HepG2 (cell line): ENCODE data around the gene DTNB. TPM values are rescaled to one million over a fixed set of nuclear protein-coding genes. Genes with fewer than 3 reads are reported as not detected.

Experiments used
- FOXA1 ChIP-seq, 2 experiments: fragments of 450-650 bp in 1 of 2; sonication (generic) in 1 of 2; formaldehyde crosslinking in 1 of 2; IDR thresholded peaks; 2 replicates each; pipeline versions ENCODE4 v1.4.0 to v1.6.1; 2016 to 2020; ENCODE audit warnings: missing genetic modification reagents in 1 of 2
- GATAD2A ChIP-seq: IDR thresholded peaks from 2 replicates; pipeline ENCODE4 v1.6.1; 2016
- GPN1 ChIP-seq: sonication (generic); formaldehyde crosslinking; IDR thresholded peaks from 2 replicates; pipeline ENCODE4 v1.5.1; 2020; ENCODE audit warnings: missing genetic modification reagents, borderline replicate concordance
- HNF4A ChIP-seq: sonication (generic); formaldehyde crosslinking; IDR thresholded peaks from 2 replicates; pipeline ENCODE4 v1.4.0; 2020; ENCODE audit warnings: missing genetic modification reagents
- MAZ ChIP-seq, 2 experiments: sonication (generic) in 1 of 2; formaldehyde crosslinking in 1 of 2; IDR thresholded peaks; 2 replicates each; pipeline versions ENCODE4 v1.5.0 to v1.6.1; 2012 to 2020; ENCODE audit warnings: low read depth in 2 of 2, mild to moderate bottlenecking in 2 of 2, borderline replicate concordance in 1 of 2, improper control_type of control experiment in 1 of 2, low read length in 1 of 2, missing genetic modification reagents in 1 of 2, moderate library complexity in 1 of 2
- SNAPC4 ChIP-seq: sonication (generic); formaldehyde crosslinking; IDR thresholded peaks from 2 replicates; pipeline ENCODE4 v1.4.0; 2020; ENCODE audit warnings: mild to moderate bottlenecking, missing genetic modification reagents
- TCF12 ChIP-seq, 2 experiments: fragments of 450-650 bp in 1 of 2; sonication (generic) in 1 of 2; formaldehyde crosslinking in 1 of 2; IDR thresholded peaks; 2 replicates each; pipeline versions ENCODE4 v1.6.1 to v1.8.0; 2017 to 2022; ENCODE audit warnings: antibody characterized with exemption in 1 of 2, mild to moderate bottlenecking in 1 of 2, missing genetic modification reagents in 1 of 2, moderate library complexity in 1 of 2
- ZBTB33 ChIP-seq: sonication (generic); formaldehyde crosslinking; IDR thresholded peaks from 2 replicates; pipeline ENCODE4 v1.4.0; 2020; ENCODE audit warnings: missing genetic modification reagents
- ZEB1 ChIP-seq: IDR thresholded peaks from 2 replicates; pipeline ENCODE4 v1.6.1; 2012; ENCODE audit warnings: mild to moderate bottlenecking, low read depth, inconsistent platforms; ENCODE audit not compliant: insufficient replicate concordance
- ZGPAT ChIP-seq: IDR thresholded peaks from 2 replicates; pipeline ENCODE4 v1.6.1; 2016; ENCODE audit warnings: mild to moderate bottlenecking
- ZNF296 ChIP-seq: sonication (generic); formaldehyde crosslinking; conservative IDR thresholded peaks from 2 replicates; pipeline ENCODE4 v1.5.0; 2020; ENCODE audit warnings: mild to moderate bottlenecking, missing genetic modification reagents
- ZNF367 ChIP-seq: sonication (generic); formaldehyde crosslinking; IDR thresholded peaks from 2 replicates; pipeline ENCODE4 v1.4.0; 2020; ENCODE audit warnings: missing genetic modification reagents, borderline replicate concordance
- ZNF383 ChIP-seq: sonication (generic); formaldehyde crosslinking; IDR thresholded peaks from 2 replicates; pipeline ENCODE4 v1.4.0; 2020; ENCODE audit warnings: missing genetic modification reagents, mild to moderate bottlenecking, borderline replicate concordance
- ZNF740 ChIP-seq: sonication (generic); formaldehyde crosslinking; IDR thresholded peaks from 2 replicates; pipeline ENCODE4 v1.4.0; 2020; ENCODE audit warnings: missing genetic modification reagents
- ZNF768 ChIP-seq: sonication (generic); formaldehyde crosslinking; IDR thresholded peaks from 2 replicates; pipeline ENCODE4 v1.4.0; 2020; ENCODE audit warnings: missing genetic modification reagents
- polyA plus RNA-seq, 8 experiments: library from polyadenylated mRNA; depleted of rRNA in 3 of 8; stranded (reverse) in 7 of 8; unstranded in 1 of 8; fragments of >200 nt; fragmentation: Illumina TruSeq in 4 of 8; extraction: Trizol in 4 of 8; gene quantifications; 2 replicates each; pipeline versions ENCODE4 v1.2.1 to v1.2.3, GENCODE V29; 2011 to 2016; ENCODE audit warnings: low read depth in 4 of 8, missing spikeins in 1 of 8, mixed read lengths in 1 of 8; ENCODE audit not compliant: insufficient read depth in 1 of 8
- total RNA-seq, 5 experiments: library from RNA; depleted of rRNA; stranded (reverse); fragments of >200 nt; fragmentation: Illumina TruSeq; extraction: Trizol; gene quantifications; 2 replicates each; pipeline ENCODE4 v1.2.3, GENCODE V29; 2016; ENCODE audit warnings: low read depth in 1 of 5
- TF ChIP-seq, protein P1 (sequence below): sonication (generic); formaldehyde crosslinking; IDR thresholded peaks from 2 replicates; pipeline ENCODE4 v1.5.1; 2020; ENCODE audit warnings: mild to moderate bottlenecking, missing genetic modification reagents, moderate library complexity

The DTNB gene
- total and polyA plus RNA-seq, 2 of the 13 experiments (the other 11 are each of a cell fraction or from before 2014, with no cell fraction given) = 14.4 to 23.9 TPM

- TF ChIP-seq ZBTB33 (CRISPR knock-in tag) (peak; percentile 47; the same call in 1 of the 2 replicates), ZGPAT (peak; percentile 69; the same call in 1 of the 2 replicates), HNF4A (CRISPR knock-in tag) (peak; percentile 19; the same call in 1 of the 2 replicates), ZNF296 (CRISPR knock-in tag) (no peak), ZNF367 (CRISPR knock-in tag) (no peak), GPN1 (CRISPR knock-in tag) (no peak), FOXA1 (IDR thresholded peaks at IDR 0.05) (no peak), FOXA1 (CRISPR knock-in tag; IDR thresholded peaks at IDR 0.05) (no peak), GATAD2A (peak; percentile 57; the same call in 1 of the 2 replicates), ZNF383 (CRISPR knock-in tag) (no peak), TCF12 (IDR thresholded peaks at IDR 0.05) (no peak), TCF12 (CRISPR knock-in tag; IDR thresholded peaks at IDR 0.05) (0 out of 2 replicates have a peak, but pooled peaks have one; percentile 23), ZNF740 (CRISPR knock-in tag) (no peak), SNAPC4 (no peak), MAZ (IDR thresholded peaks at IDR 0.05; ENCODE audit: borderline replicate concordance, low read depth, low read length) (peak; percentile 95), MAZ (CRISPR knock-in tag; IDR thresholded peaks at IDR 0.05; ENCODE audit: low read depth) (peak; percentile 92), ZNF768 (CRISPR knock-in tag) (peak; percentile 96), ZEB1 (no peak)
- TF ChIP-seq, protein P1, sequence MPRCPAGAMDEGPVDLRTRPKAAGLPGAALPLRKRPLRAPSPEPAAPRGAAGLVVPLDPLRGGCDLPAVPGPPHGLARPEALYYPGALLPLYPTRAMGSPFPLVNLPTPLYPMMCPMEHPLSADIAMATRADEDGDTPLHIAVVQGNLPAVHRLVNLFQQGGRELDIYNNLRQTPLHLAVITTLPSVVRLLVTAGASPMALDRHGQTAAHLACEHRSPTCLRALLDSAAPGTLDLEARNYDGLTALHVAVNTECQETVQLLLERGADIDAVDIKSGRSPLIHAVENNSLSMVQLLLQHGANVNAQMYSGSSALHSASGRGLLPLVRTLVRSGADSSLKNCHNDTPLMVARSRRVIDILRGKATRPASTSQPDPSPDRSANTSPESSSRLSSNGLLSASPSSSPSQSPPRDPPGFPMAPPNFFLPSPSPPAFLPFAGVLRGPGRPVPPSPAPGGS (CRISPR knock-in tag) = no peak
These were observed 296.4 kb downstream of the DTNB start (continued) for GRCh38 chr2:25376750-25377621.
